Suprapubic skin (tissue), 4 donors: ENCODE results near the gene CDK5. TPM values are rescaled to one million over a fixed set of nuclear protein-coding genes. Genes with fewer than 3 reads are reported as not detected.
"Not testable (repeated sequence)": the region's sequence is repeated elsewhere in the genome, so short reads cannot be mapped to it uniquely, and the experiment has no call there.

Experiments
- DNase-seq, 2 donors: peaks; one replicate each; pipeline ENCODE4 v3.0.0-alpha.2; 2019; ENCODE audit warnings: low spot score in 2 of 2
- H3K27ac ChIP-seq: fragments of 200-600 bp; sonication (generic); one replicate; pipeline ENCODE4 v1.5.1; 2019
- H3K27me3 ChIP-seq: fragments of 200-600 bp; sonication (generic); one replicate; pipeline ENCODE4 v1.5.1; 2019
- H3K36me3 ChIP-seq: fragments of 200-600 bp; sonication (generic); one replicate; pipeline ENCODE4 v1.5.1; 2019
- H3K4me1 ChIP-seq: fragments of 200-600 bp; sonication (generic); one replicate; pipeline ENCODE4 v1.5.1; 2019
- H3K4me3 ChIP-seq: fragments of 200-600 bp; sonication (generic); one replicate; pipeline ENCODE4 v1.5.1; 2019; ENCODE audit warnings: mild to moderate bottlenecking
- H3K9me3 ChIP-seq: fragments of 200-600 bp; sonication (generic); one replicate; pipeline ENCODE4 v1.5.1; 2019
- EP300 ChIP-seq: sonication (generic); formaldehyde crosslinking; IDR thresholded peaks from one replicate; pipeline ENCODE4 v1.6.1; 2017; ENCODE audit warnings: antibody characterized with exemption
- POLR2A ChIP-seq, 2 donors: fragments of 450-650 bp; IDR thresholded peaks; one replicate each; pipeline ENCODE4 v1.6.1; 2017; ENCODE audit warnings: antibody characterized with exemption in 2 of 2, mild to moderate bottlenecking in 2 of 2, moderate library complexity in 2 of 2
- POLR2AphosphoS5 ChIP-seq, 3 donors: sonication (generic); formaldehyde crosslinking; IDR thresholded peaks; one replicate each; pipeline ENCODE4 v1.6.1; 2017; ENCODE audit warnings: antibody characterized with exemption in 3 of 3
- WGBS: methylation state at CpG from one replicate; pipeline ENCODE4 v1.1.5; 2018; 5-methylcytosine and 5-hydroxymethylcytosine counted together
- total RNA-seq, 4 donors: library from RNA; depleted of rRNA; stranded (reverse); fragments of >200 nt; gene quantifications; one replicate each; pipeline ENCODE4 v1.1.0, GENCODE V29; 2016
- TF ChIP-seq, protein P1 (sequence below), 2 donors: fragments of 200-600 bp in 1 of 2; fragments of 450-650 bp in 1 of 2; sonication (generic) in 1 of 2; IDR thresholded peaks; one replicate each; pipeline ENCODE4 v1.5.1; 2016 to 2019; ENCODE audit warnings: antibody characterized with exemption in 2 of 2, mild to moderate bottlenecking in 1 of 2, moderate library complexity in 1 of 2

Gene CDK5
- total RNA-seq, 4 donors from 2014 or later: 7.7 to 14.7 (median 13.4) TPM

DNA sequence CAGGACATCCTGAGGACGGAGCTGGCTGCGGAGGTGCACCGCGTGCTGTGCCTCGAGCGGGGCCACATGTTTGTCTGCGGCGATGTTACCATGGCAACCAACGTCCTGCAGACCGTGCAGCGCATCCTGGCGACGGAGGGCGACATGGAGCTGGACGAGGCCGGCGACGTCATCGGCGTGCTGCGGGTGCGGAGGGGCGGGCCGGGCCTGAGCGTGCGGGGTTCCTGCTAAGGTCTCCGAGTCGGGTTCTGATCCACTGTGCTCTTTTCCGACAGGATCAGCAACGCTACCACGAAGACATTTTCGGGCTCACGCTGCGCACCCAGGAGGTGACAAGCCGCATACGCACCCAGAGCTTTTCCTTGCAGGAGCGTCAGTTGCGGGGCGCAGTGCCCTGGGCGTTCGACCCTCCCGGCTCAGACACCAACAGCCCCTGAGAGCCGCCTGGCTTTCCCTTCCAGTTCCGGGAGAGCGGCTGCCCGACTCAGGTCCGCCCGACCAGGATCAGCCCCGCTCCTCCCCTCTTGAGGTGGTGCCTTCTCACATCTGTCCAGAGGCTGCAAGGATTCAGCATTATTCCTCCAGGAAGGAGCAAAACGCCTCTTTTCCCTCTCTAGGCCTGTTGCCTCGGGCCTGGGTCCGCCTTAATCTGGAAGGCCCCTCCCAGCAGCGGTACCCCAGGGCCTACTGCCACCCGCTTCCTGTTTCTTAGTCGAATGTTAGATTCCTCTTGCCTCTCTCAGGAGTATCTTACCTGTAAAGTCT lies 43.8 kb downstream of the CDK5 start:
- peak; percentile 87 to 88 for DNase-seq
- H3K27ac ChIP-seq: no peak overlapping the region
- H3K4me3 ChIP-seq: peak overlapping the region; percentile 44
- WGBS: 11% methylated on average over 18 of the region's 55 CpGs
- peaks cover 61% of the 10 kb centered on the region for H3K27me3 ChIP-seq
- H3K9me3 ChIP-seq: no peaks in the 10 kb centered on the region
- peaks cover 51% of the 10 kb centered on the region for H3K4me1 ChIP-seq
- H3K36me3 ChIP-seq: no peaks in the 10 kb centered on the region
- TF ChIP-seq EP300 (no peak), POLR2AphosphoS5 (IDR thresholded peaks at IDR 0.05) (no peak), POLR2A (IDR thresholded peaks at IDR 0.05) (no peak)
- TF ChIP-seq, protein P1, sequence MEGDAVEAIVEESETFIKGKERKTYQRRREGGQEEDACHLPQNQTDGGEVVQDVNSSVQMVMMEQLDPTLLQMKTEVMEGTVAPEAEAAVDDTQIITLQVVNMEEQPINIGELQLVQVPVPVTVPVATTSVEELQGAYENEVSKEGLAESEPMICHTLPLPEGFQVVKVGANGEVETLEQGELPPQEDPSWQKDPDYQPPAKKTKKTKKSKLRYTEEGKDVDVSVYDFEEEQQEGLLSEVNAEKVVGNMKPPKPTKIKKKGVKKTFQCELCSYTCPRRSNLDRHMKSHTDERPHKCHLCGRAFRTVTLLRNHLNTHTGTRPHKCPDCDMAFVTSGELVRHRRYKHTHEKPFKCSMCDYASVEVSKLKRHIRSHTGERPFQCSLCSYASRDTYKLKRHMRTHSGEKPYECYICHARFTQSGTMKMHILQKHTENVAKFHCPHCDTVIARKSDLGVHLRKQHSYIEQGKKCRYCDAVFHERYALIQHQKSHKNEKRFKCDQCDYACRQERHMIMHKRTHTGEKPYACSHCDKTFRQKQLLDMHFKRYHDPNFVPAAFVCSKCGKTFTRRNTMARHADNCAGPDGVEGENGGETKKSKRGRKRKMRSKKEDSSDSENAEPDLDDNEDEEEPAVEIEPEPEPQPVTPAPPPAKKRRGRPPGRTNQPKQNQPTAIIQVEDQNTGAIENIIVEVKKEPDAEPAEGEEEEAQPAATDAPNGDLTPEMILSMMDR (IDR thresholded peaks at IDR 0.05): no peak

DNA sequence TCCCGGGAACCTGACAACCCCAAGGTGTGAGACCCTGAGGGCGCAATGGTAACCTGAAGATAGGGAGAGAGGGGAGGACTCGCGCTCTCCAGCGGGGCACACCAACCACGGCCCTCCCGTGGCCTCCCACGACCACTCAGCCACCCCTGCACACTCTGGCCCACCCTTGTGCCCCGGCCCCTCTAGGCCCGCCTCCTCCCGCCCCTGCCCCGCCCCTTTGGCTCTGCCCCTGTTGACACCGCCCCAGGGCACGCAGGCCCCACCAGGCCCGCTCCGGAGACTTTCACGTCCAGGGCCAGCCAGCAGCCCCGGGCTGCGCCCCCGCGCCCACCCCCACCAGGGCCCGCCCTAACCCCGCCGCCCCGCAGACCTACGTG lies 44.4 kb downstream of the CDK5 start:
- no peaks in the 10 kb centered on the region for H3K9me3 ChIP-seq
- no peaks in the 10 kb centered on the region for H3K36me3 ChIP-seq
- DNase-seq: no peak
- no peak overlapping the region for H3K27ac ChIP-seq
- TF ChIP-seq POLR2AphosphoS5 (IDR thresholded peaks at IDR 0.05): no peak
- peaks cover 51% of the 10 kb centered on the region for H3K4me1 ChIP-seq
- peaks cover 57% of the 10 kb centered on the region for H3K27me3 ChIP-seq
- H3K4me3 ChIP-seq: peak overlapping the region; percentile 44
- WGBS: no CpG with 5 or more reads among the region's 26 CpGs

DNA sequence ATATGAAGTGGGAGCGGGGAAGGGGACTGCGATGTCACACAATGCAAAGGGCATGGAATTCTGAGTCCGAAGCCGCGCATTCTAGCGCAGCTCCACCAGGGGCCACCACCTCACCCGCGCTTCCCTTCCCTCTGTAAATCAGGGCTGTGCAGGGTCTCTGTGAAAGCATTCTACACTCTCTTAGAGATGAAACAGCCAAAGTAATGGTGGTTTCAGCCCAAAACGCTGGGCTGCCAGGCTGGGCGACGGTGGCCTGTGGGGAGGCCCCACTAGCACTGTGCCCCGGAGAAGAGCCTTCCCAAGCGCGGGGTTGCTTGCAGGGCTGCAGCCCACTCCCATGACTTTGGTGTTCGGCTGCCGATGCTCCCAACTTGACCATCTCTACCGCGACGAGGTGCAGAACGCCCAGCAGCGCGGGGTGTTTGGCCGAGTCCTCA lies 44.8 kb downstream of the CDK5 start:
- Histone ChIP-seq H3K4me3 (peak overlapping the region; percentile 44), H3K27ac (no peak overlapping the region), H3K9me3 (no peaks in the 10 kb centered on the region), H3K27me3 (peaks cover 53% of the 10 kb centered on the region), H3K36me3 (no peaks in the 10 kb centered on the region), H3K4me1 (peaks cover 48% of the 10 kb centered on the region)
- TF ChIP-seq EP300 (no peak), POLR2AphosphoS5 (IDR thresholded peaks at IDR 0.05) (no peak), POLR2A (IDR thresholded peaks at IDR 0.05) (no peak)
- TF ChIP-seq, protein P1 (IDR thresholded peaks at IDR 0.05): peak in 1 of 2 donors; percentile 53
- DNase-seq: no peak
- WGBS: 47% methylated on average over 12 of the region's 23 CpGs

DNA sequence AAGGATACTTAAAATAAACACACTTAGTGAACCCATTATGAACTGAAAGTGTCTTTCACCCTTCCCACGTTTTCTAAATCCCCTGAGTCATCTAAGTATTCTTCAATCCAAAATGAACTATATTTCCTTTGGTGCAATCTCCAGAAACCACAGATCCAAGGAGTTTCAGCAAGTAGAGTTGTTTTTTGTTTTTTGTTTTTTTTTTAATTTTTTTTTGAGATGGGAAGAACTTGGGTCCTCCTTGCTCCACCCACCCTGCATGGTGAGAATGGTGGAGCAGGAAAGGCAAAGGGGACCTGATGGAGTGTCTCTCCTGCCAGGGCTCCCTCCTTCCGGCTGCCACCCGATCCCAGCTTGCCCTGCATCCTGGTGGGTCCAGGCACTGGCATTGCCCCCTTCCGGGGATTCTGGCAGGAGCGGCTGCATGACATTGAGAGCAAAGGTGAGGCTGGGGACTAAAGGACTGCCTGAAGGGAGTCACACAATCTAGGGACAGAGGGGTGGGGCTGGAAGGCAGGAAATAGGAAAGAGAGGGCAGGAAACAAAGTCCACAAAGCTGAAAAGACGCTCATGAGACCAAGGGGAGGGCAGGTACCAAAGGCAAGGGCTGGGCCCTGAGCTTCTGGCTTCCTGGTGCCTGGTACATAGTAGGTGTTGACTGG lies 45.5 kb downstream of the CDK5 start:
- H3K27ac ChIP-seq: no peak overlapping the region

DNA sequence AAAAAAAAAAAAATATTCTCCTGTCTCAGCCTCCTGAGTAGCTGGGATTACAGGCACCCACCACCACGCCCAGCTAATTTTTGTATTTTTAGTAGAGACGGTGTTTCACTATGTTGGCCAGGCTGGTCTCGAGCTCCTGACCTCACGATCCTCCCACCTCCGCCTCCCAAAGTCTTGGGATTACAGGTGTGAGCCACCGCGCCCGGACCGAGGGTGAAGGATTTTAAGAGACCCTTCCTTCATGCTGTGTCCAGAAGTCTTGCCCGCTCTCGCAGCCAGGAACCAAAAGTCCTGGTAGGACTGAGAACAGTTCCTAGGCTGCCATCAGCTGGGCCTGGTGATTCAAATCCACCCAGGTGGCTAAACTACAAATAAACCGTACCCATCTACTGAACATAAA lies 46.1 kb downstream of the CDK5 start:
- peaks cover 42% of the 10 kb centered on the region for H3K4me1 ChIP-seq
- not testable (repeated sequence) for DNase-seq, H3K4me3 ChIP-seq, H3K9me3 ChIP-seq, H3K27ac ChIP-seq, H3K36me3 ChIP-seq
- H3K27me3 ChIP-seq: peaks cover 42% of the 10 kb centered on the region
- WGBS: 87% methylated on average over 12 of the region's 12 CpGs

More for the DNA sequence above, 45.5 kb downstream of the CDK5 start:
- no peak for DNase-seq
- Histone ChIP-seq H3K36me3 (no peaks in the 10 kb centered on the region), H3K9me3 (no peaks in the 10 kb centered on the region), H3K4me1 (peaks cover 42% of the 10 kb centered on the region), H3K27me3 (peaks cover 45% of the 10 kb centered on the region), H3K4me3 (no peak overlapping the region)
- no peak for TF ChIP-seq POLR2AphosphoS5 (IDR thresholded peaks at IDR 0.05)
- TF ChIP-seq POLR2A (IDR thresholded peaks at IDR 0.05): no peak
- TF ChIP-seq, protein P1 (IDR thresholded peaks at IDR 0.05): no peak
- TF ChIP-seq EP300: no peak
- WGBS: 75% methylated on average over 6 of the region's 6 CpGs

DNA sequence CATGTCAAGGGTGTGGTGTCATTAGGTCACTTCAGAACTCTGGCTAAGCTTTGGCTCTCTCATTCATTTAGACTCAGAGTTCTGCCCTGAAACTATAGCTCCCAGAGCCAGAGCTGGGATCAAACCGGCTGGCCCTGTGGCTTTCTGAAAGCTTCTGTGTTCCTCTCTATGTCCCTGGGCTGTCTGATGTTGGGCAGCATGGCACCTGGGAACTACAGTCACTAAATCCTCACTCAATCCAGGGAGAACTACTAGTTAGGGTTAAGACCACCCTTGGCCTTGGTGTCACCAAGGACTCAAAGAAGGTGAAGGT lies 46.6 kb downstream of the CDK5 start:
- peaks cover 42% of the 10 kb centered on the region for H3K4me1 ChIP-seq
- DNase-seq: no peak
- TF ChIP-seq, protein P1 (IDR thresholded peaks at IDR 0.05): no peak
- TF ChIP-seq POLR2A (IDR thresholded peaks at IDR 0.05) (no peak), POLR2AphosphoS5 (IDR thresholded peaks at IDR 0.05) (no peak), EP300 (no peak)
- H3K27me3 ChIP-seq: peaks cover 36% of the 10 kb centered on the region
- H3K4me3 ChIP-seq: no peak overlapping the region
- no peaks in the 10 kb centered on the region for H3K36me3 ChIP-seq
- no peak overlapping the region for H3K27ac ChIP-seq
- no CpG with 5 or more reads among the region's 1 CpG for WGBS
- no peaks in the 10 kb centered on the region for H3K9me3 ChIP-seq
